Activated CD4-positive, alpha-beta T cell treated with anti-CD3 and anti-CD28 coated beads, Interleukin-10, Interleukin-2, amounts not matched to agents 100 ng/mL and 50 ng/mL, durations not matched to agents 16 hours and 8 hours (primary cell): ENCODE data around the gene SLIT1.

Source experiments
- DNase-seq: peaks from one replicate; pipeline ENCODE4 v3.0.0-alpha.2; 2020

The SLIT1 gene

GRCh38 chr10:96955794-96956193 is 230.0 kb downstream of the SLIT1 start:
- DNase-seq: no peak

GRCh38 chr10:96951954-96952353 is 233.8 kb downstream of the SLIT1 start:
- no peak for DNase-seq

- DNase-seq: no peak
Measured at GRCh38 chr10:96949039-96949683, 236.6 kb downstream of the SLIT1 start.
